ENCODE measurements around the gene SLN. TPM values are rescaled to one million over a fixed set of nuclear protein-coding genes. Genes with fewer than 3 reads are reported as not detected.

SLN gene
- total RNA-seq, 1 donor from 2014 or later = not detected

- DNase-seq (ENCODE audit: extremely low spot score, unreplicated experiment) = no peak
- TF ChIP-seq CTCF (conservative IDR thresholded peaks at IDR 0.05) = no peak
- Mint-ChIP-seq H3K4me3 (no peak overlapping the region), H3K4me1 (ENCODE audit: unreplicated experiment) (no peaks in the 10 kb centered on the region), H3K27me3 (no peaks in the 10 kb centered on the region), H3K36me3 (no peaks in the 10 kb centered on the region), H3K9me3 (no peaks in the 10 kb centered on the region), H3K27ac (no peak overlapping the region)
These were observed 36.0 kb downstream of the SLN start for GRCh38 chr11:107675902-107676301.

- no peaks in the 10 kb centered on the region for H3K4me1 Mint-ChIP-seq (ENCODE audit: unreplicated experiment)
- H3K27me3 Mint-ChIP-seq = no peaks in the 10 kb centered on the region
These were observed 41.8 kb downstream of the SLN start for GRCh38 chr11:107669893-107670601.

GRCh38 chr11:107669191-107669740 is 42.6 kb downstream of the SLN start:
- DNase-seq (ENCODE audit: extremely low spot score, unreplicated experiment) = no peak
- no peak for TF ChIP-seq CTCF (conservative IDR thresholded peaks at IDR 0.05)
- Mint-ChIP-seq H3K4me3 (no peak overlapping the region), H3K27me3 (no peaks in the 10 kb centered on the region), H3K27ac (no peak overlapping the region), H3K36me3 (no peaks in the 10 kb centered on the region), H3K9me3 (no peaks in the 10 kb centered on the region), H3K4me1 (ENCODE audit: unreplicated experiment) (no peaks in the 10 kb centered on the region)

More at GRCh38 chr11:107669893-107670601, 41.8 kb downstream of the SLN start:
- Mint-ChIP-seq H3K36me3 (no peaks in the 10 kb centered on the region), H3K9me3 (no peaks in the 10 kb centered on the region), H3K4me3 (no peak overlapping the region), H3K27ac (no peak overlapping the region)
- no peak for TF ChIP-seq CTCF (conservative IDR thresholded peaks at IDR 0.05)
- no peak for DNase-seq (ENCODE audit: extremely low spot score, unreplicated experiment)

DNA sequence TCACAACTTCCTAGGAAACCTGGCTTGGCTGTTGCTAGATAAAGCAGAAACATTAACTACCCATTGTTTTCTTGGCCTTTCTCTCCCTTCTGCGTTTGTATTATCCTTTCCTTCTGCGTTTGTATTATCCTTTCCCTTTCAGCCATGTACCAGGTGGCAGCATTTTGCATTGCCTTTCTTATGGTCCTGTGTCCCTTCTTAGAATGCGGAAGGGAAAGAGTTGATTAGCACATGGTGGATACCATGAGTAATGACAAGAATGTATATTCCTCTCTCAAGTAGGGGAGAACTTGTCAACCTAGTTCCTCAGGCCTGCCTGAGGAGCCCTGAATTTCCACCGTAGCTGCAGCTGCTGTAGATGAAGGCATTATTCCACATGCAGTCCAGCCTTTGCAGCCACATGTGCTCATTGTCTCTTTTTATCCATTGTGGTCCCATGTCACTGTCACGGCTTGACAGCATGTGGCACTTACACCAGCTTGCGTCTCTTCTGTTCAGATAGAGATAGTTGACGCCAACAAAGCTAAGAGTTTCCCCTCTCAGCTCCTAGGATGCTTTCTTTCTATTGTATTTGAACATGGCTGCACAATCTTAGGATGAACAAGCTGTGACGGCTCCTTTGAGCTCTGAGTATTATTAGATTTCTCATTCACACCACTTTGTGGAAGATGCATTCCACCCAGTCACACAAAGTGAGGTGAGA is 44.8 kb downstream of the SLN start:
- no peak for TF ChIP-seq CTCF (conservative IDR thresholded peaks at IDR 0.05)
- Mint-ChIP-seq H3K36me3 (no peaks in the 10 kb centered on the region), H3K27me3 (no peaks in the 10 kb centered on the region), H3K9me3 (no peaks in the 10 kb centered on the region), H3K4me1 (ENCODE audit: unreplicated experiment) (no peaks in the 10 kb centered on the region), H3K4me3 (no peak overlapping the region), H3K27ac (no peak overlapping the region)
- no peak for DNase-seq (ENCODE audit: extremely low spot score, unreplicated experiment)

GRCh38 chr11:107665018-107665417 is 46.8 kb downstream of the SLN start:
- Mint-ChIP-seq H3K4me1 (ENCODE audit: unreplicated experiment) (no peaks in the 10 kb centered on the region), H3K36me3 (no peaks in the 10 kb centered on the region), H3K27ac (no peak overlapping the region), H3K27me3 (no peaks in the 10 kb centered on the region), H3K9me3 (peaks cover 5% of the 10 kb centered on the region), H3K4me3 (no peak overlapping the region)
- DNase-seq (ENCODE audit: extremely low spot score, unreplicated experiment) = no peak
- no peak for TF ChIP-seq CTCF (conservative IDR thresholded peaks at IDR 0.05)
